Glutamatergic neuron (in vitro differentiated cells): ENCODE data around the gene C17orf107. TPM values are rescaled to one million over a fixed set of nuclear protein-coding genes. Genes with fewer than 3 reads are reported as not detected.

Experiments used
- DNase-seq: peaks from one replicate; pipeline ENCODE4 v3.0.0; 2022
- H3K27ac Mint-ChIP-seq: one replicate; pipeline ENCODE4 v1.8.0; 2020; ENCODE audit warnings: mild to moderate bottlenecking, mixed read lengths, inconsistent platforms; ENCODE audit not compliant: unreplicated experiment
- H3K27me3 Mint-ChIP-seq: one replicate; pipeline ENCODE4 v1.8.0; 2020; ENCODE audit warnings: mild to moderate bottlenecking, moderate library complexity, mixed read lengths, inconsistent platforms; ENCODE audit not compliant: unreplicated experiment
- H3K36me3 Mint-ChIP-seq: one replicate; pipeline ENCODE4 v1.8.0; 2020; ENCODE audit warnings: mild to moderate bottlenecking, mixed read lengths, inconsistent platforms; ENCODE audit not compliant: unreplicated experiment
- H3K4me1 Mint-ChIP-seq: one replicate; pipeline ENCODE4 v1.8.0; 2020; ENCODE audit warnings: mild to moderate bottlenecking, low read depth, mixed read lengths, inconsistent platforms; ENCODE audit not compliant: unreplicated experiment
- H3K4me3 Mint-ChIP-seq: one replicate; pipeline ENCODE4 v1.8.0; 2020; ENCODE audit warnings: mild to moderate bottlenecking, mixed read lengths, inconsistent platforms; ENCODE audit not compliant: unreplicated experiment
- H3K9me3 Mint-ChIP-seq: one replicate; pipeline ENCODE4 v1.8.0; 2020; ENCODE audit warnings: mild to moderate bottlenecking, moderate library complexity, mixed read lengths, inconsistent platforms; ENCODE audit not compliant: unreplicated experiment
- CTCF ChIP-seq: fragments of 200-600 bp; sonication (generic); IDR thresholded peaks from one replicate; pipeline ENCODE4 v1.5.0; 2021; ENCODE audit not compliant: partially characterized antibody, unreplicated experiment
- long read RNA-seq: library from polyadenylated mRNA; unstranded; transcript quantifications from one replicate; pipeline ENCODE4 v2.0.0, GENCODE V29; 2020; ENCODE audit not compliant: unreplicated experiment
- total RNA-seq: library from RNA; stranded (reverse); fragmentation: NEBNext Ultra II Directional; extraction: Animal tissue kit (Norgen Biotek cat#: 25700); gene quantifications from one replicate; pipeline ENCODE4 v1.2.1, GENCODE V29; 2021; ENCODE audit not compliant: unreplicated experiment

C17orf107 gene
- total RNA-seq, result 11.1 TPM
- long read RNA-seq, result 0 reads

GRCh38 chr17:4899341-4900230 is at the start of gene C17orf107:
Gene C17orf107 (plus strand): TSS chr17:4899536. CDS start chr17:4899763, 227 bp downstream.
- TF ChIP-seq CTCF, result no peak
- Mint-ChIP-seq H3K27ac (peak within 1 kb of the TSS; percentile 81), H3K4me1 (peaks cover 10% of the 10 kb centered on the region), H3K27me3 (peaks cover 20% of the 10 kb centered on the region), H3K4me3 (peak within 1 kb of the TSS; percentile 89), H3K9me3 (peaks cover 5% of the 10 kb centered on the region), H3K36me3 (no peaks in the 10 kb centered on the region)
- peak; percentile 86 for DNase-seq

DNA sequence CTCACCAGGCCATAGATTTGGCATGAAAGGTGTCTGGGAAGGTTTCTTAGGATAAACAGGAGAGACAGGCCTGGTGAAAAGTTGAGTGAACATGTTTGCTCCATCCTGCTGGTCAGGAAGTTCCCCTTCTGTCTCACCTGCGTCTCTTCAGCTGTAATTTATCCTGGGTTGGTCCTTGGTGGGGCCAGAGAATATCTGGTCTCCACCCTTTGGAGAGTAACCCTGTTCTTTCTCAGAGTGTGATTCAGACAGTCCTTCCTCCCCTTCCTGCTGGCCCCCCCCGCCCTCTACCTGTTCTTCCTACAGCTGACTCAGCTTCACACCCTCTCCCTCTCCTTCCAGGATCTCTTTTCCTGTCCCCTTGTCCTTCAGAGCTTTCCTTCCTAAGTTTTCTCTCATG is 49.1 kb upstream of the C17orf107 start:
- Mint-ChIP-seq H3K36me3 (no peaks in the 10 kb centered on the region), H3K27ac (no peak overlapping the region), H3K9me3 (peaks cover 7% of the 10 kb centered on the region), H3K4me3 (no peak overlapping the region), H3K4me1 (peaks cover 25% of the 10 kb centered on the region), H3K27me3 (peaks cover 10% of the 10 kb centered on the region)
- no peak for DNase-seq
- no peak for TF ChIP-seq CTCF

DNA sequence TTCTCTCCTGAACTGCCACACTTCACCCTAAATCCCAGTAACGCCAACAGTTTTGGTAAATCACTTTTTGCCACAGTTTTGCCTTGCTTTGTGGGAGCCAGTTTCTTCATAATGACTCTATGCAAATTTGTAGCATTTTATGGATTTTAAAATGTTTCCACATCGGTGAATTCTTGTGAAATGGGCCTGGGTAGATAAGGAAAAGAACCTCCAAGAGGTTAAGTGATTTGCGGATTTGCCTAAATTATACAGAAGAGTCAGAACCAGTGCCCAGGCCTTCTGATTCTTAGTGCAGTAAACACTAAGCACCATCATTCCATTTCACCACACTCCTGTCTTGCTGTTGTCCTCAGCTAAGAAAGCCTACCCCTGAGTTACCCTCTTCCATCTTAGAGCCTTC is 48.3 kb upstream of the C17orf107 start:
- no peak for TF ChIP-seq CTCF
- peaks cover 7% of the 10 kb centered on the region for H3K9me3 Mint-ChIP-seq
- no peak for DNase-seq
- peaks cover 10% of the 10 kb centered on the region for H3K27me3 Mint-ChIP-seq
- no peak overlapping the region for H3K4me3 Mint-ChIP-seq
- H3K27ac Mint-ChIP-seq, result peak overlapping the region; percentile 22
- H3K4me1 Mint-ChIP-seq, result peaks cover 27% of the 10 kb centered on the region
- no peaks in the 10 kb centered on the region for H3K36me3 Mint-ChIP-seq

GRCh38 chr17:4852567-4853207 is 46.6 kb upstream of the C17orf107 start:
- peaks cover 15% of the 10 kb centered on the region for H3K27me3 Mint-ChIP-seq
- peaks cover 37% of the 10 kb centered on the region for H3K4me1 Mint-ChIP-seq
- H3K36me3 Mint-ChIP-seq, result no peaks in the 10 kb centered on the region
- no peak for DNase-seq
- peak overlapping the region; percentile 9 for H3K27ac Mint-ChIP-seq
- TF ChIP-seq CTCF, result no peak
- H3K9me3 Mint-ChIP-seq, result peaks cover 7% of the 10 kb centered on the region
- H3K4me3 Mint-ChIP-seq, result no peak overlapping the region

DNA sequence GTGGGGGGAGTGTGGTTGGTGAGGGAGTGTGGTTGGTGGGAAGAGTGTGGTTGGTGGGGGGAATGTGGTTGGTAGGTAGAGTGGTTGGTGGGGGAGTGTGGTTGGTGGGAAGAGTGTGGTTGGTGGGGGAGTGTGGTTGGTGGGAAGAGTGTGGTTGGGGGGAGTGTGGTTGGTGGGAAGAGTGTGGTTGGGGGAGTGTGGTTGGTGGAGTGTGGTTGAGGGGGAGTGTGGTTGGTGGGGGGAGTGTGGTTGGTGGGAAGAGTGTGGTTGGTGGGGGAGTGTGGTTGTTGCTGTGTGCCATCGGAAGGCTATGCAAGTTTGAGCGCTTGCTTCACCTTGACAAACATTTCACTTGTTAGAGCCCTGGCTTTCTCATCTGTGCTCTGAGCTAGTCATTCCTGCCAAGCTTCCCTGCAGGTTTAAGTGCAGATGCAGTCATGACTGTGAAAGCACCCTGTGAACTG is 46.1 kb upstream of the C17orf107 start:
- Mint-ChIP-seq H3K27ac (peak overlapping the region; percentile 92), H3K4me1 (peaks cover 38% of the 10 kb centered on the region), H3K27me3 (peaks cover 15% of the 10 kb centered on the region), H3K4me3 (no peak overlapping the region), H3K9me3 (peaks cover 7% of the 10 kb centered on the region), H3K36me3 (no peaks in the 10 kb centered on the region)
- no peak for DNase-seq
- no peak for TF ChIP-seq CTCF
